Cardiac fibroblast (primary cell): ENCODE results near the gene ZBTB37.

Experiments used
- DNase-seq, 2 donors: peaks; one replicate each; pipeline versions ENCODE4 v3.0.0 to v3.0.0-alpha.2; 2010; ENCODE audit warnings: low read depth in 2 of 2
- H3K4me3 ChIP-seq, 2 donors: replicated peaks in 1 of 2; 1 replicate in 1 of 2; 2 replicates in 1 of 2; pipeline ENCODE4 v1.5.1; 2011; ENCODE audit warnings: low read depth in 2 of 2, low read length in 2 of 2, mild to moderate bottlenecking in 2 of 2, moderate library complexity in 1 of 2
- TF ChIP-seq, protein P1 (sequence below): IDR thresholded peaks from one replicate; pipeline ENCODE4 v1.5.1; 2011; ENCODE audit warnings: low read depth, mild to moderate bottlenecking, low read length, inconsistent platforms

The ZBTB37 gene

GRCh38 chr1:173948594-173948993 lies 80.4 kb downstream of the ZBTB37 start:
- no peak overlapping the region for H3K4me3 ChIP-seq
- TF ChIP-seq, protein P1, sequence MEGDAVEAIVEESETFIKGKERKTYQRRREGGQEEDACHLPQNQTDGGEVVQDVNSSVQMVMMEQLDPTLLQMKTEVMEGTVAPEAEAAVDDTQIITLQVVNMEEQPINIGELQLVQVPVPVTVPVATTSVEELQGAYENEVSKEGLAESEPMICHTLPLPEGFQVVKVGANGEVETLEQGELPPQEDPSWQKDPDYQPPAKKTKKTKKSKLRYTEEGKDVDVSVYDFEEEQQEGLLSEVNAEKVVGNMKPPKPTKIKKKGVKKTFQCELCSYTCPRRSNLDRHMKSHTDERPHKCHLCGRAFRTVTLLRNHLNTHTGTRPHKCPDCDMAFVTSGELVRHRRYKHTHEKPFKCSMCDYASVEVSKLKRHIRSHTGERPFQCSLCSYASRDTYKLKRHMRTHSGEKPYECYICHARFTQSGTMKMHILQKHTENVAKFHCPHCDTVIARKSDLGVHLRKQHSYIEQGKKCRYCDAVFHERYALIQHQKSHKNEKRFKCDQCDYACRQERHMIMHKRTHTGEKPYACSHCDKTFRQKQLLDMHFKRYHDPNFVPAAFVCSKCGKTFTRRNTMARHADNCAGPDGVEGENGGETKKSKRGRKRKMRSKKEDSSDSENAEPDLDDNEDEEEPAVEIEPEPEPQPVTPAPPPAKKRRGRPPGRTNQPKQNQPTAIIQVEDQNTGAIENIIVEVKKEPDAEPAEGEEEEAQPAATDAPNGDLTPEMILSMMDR, result no peak

More at GRCh38 chr1:173948594-173948993, 80.4 kb downstream of the ZBTB37 start:
- DNase-seq, result no peak
